Spleen (tissue), 11 donors: ENCODE measurements around the gene ALDH1A3. TPM values are rescaled to one million over a fixed set of nuclear protein-coding genes. Genes with fewer than 3 reads are reported as not detected.

Source experiments
- DNase-seq: peaks from one replicate; pipeline ENCODE4 v3.0.0-alpha.2; 2020
- H3K27ac ChIP-seq, 8 donors: fragments of 200-600 bp; sonication (generic) in 7 of 8; 1 replicate in 4 of 8; 2 replicates in 4 of 8; pipeline versions ENCODE4 v1.5.0 to v1.8.0; 2016 to 2021; ENCODE audit warnings: inconsistent platforms in 4 of 8, mild to moderate bottlenecking in 4 of 8, moderate library complexity in 1 of 8
- H3K27me3 ChIP-seq, 7 donors: fragments of 200-600 bp; sonication (generic) in 6 of 7; replicated peaks in 1 of 7; 1 replicate in 4 of 7; 2 replicates in 3 of 7; pipeline versions ENCODE4 v1.5.0 to v1.8.0; 2016 to 2021; ENCODE audit warnings: inconsistent platforms in 3 of 7, mild to moderate bottlenecking in 1 of 7
- H3K36me3 ChIP-seq, 6 donors: fragments of 200-600 bp; sonication (generic) in 5 of 6; 1 replicate in 4 of 6; 2 replicates in 2 of 6; pipeline versions ENCODE4 v1.5.0 to v1.8.0; 2016 to 2021; ENCODE audit warnings: inconsistent platforms in 2 of 6
- H3K4me1 ChIP-seq, 6 donors: fragments of 200-600 bp; sonication (generic) in 5 of 6; 1 replicate in 3 of 6; 2 replicates in 3 of 6; pipeline versions ENCODE4 v1.5.0 to v1.8.0; 2016 to 2021; ENCODE audit warnings: inconsistent platforms in 3 of 6
- H3K4me3 ChIP-seq, 8 donors: fragments of 200-600 bp; sonication (generic) in 7 of 8; 1 replicate in 4 of 8; 2 replicates in 4 of 8; pipeline versions ENCODE4 v1.5.0 to v1.8.0; 2016 to 2021; ENCODE audit warnings: inconsistent platforms in 4 of 8, mild to moderate bottlenecking in 4 of 8, moderate library complexity in 2 of 8
- H3K9me3 ChIP-seq, 8 donors: fragments of 200-600 bp; sonication (generic) in 7 of 8; 1 replicate in 4 of 8; 2 replicates in 4 of 8; pipeline versions ENCODE4 v1.5.0 to v1.8.0; 2016 to 2021; ENCODE audit warnings: inconsistent platforms in 4 of 8
- POLR2A ChIP-seq, 3 donors: fragments of 450-650 bp; IDR thresholded peaks; one replicate each; pipeline ENCODE4 v1.5.1; 2017; ENCODE audit warnings: antibody characterized with exemption in 3 of 3, mild to moderate bottlenecking in 1 of 3
- POLR2AphosphoS5 ChIP-seq, 3 donors: sonication (generic); formaldehyde crosslinking; IDR thresholded peaks; one replicate each; pipeline ENCODE4 v1.5.1; 2017; ENCODE audit warnings: antibody characterized with exemption in 3 of 3
- WGBS, 5 donors: extraction: QIAGEN DNeasy Blood & Tissue Kit in 3 of 5; methylation state at CpG; one replicate each; pipeline versions ENCODE4 v1.1.5 to v1.1.7; 2013 to 2018; 5-methylcytosine and 5-hydroxymethylcytosine counted together
- intact Hi-C: fragments of 100-400 bp; cut with DNase I; formaldehyde crosslinking; loops from one replicate; pipeline ENCODE4 v1.15.0; 2023; ENCODE audit warnings: low total_unique reads
- polyA plus RNA-seq, 3 donors: library from polyadenylated mRNA; stranded (reverse); fragments of 200-250 nt; gene quantifications; one replicate each; pipeline ENCODE4 v1.2.1, GENCODE V29; 2013
- total RNA-seq, 7 donors: library from RNA; depleted of rRNA in 3 of 7; stranded (reverse); fragments of >200 nt in 3 of 7; fragmentation: NEBNext Ultra II Directional in 4 of 7; extraction: Animal tissue kit (Norgen Biotek cat#: 25700) in 4 of 7; gene quantifications; one replicate each; pipeline versions ENCODE4 v1.1.0 to v1.2.1, GENCODE V29; 2016 to 2021
- TF ChIP-seq, protein P1 (sequence below), 11 experiments: fragments of 200-600 bp in 7 of 11; fragments of 450-650 bp in 4 of 11; sonication (generic) in 4 of 11; IDR thresholded peaks in 8 of 11; conservative IDR thresholded peaks in 3 of 11; 1 replicate in 7 of 11; 2 replicates in 4 of 11; pipeline versions ENCODE4 v1.4.0 to v1.8.0; 2016 to 2021; ENCODE audit warnings: antibody characterized with exemption in 11 of 11, inconsistent platforms in 4 of 11, mild to moderate bottlenecking in 1 of 11
- donor health status: healthy with polysubstance abuse.
- donor health status: DM: no; HTN: no; CAD: no; lungs with moderate emphysema.
- donor health status: DM: no; HTN: no; CAD: no.
- donor health status: Bipolar disorder and iron deficiency.
- donor health status: healthy.
- donor health status: DM: no; HTN: no; CAD: no.
- donor health status: DM: yes; HTN: yes; CAD: no.

Gene ALDH1A3
- total and polyA plus RNA-seq, 10 donors: 0.94 to 22.3 (median 4.6) TPM

DNA sequence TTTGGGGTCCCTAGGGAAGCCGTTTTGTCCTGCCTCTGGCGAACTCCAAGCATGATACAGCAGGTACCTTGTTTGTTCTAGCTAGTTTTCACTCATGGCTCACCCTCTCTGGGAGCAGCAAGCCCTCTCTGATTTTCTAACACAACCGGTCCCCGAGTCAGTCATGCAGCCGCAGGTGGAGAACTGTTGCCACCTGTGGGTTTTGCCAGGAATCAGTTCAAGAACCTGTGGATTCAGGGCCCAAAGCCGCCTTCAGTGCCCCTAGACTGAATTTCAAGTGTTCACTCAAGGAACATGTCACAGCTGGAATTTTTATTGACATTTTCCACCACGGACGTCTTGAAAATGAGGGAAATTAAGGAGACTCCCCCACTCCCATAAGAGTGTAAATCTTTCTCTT, 26.2 kb downstream of the ALDH1A3 start:
- H3K27ac ChIP-seq: no peak overlapping the region
- H3K4me3 ChIP-seq: no peak overlapping the region
- H3K4me1 ChIP-seq: peaks cover 0 to 24% (median 22%) of the 10 kb centered on the region in 6 donors
- peaks cover 0 to 1% (median 0%) of the 10 kb centered on the region in 7 donors for H3K27me3 ChIP-seq
- intact Hi-C loops: no loop called here
- no peaks in the 10 kb centered on the region for H3K36me3 ChIP-seq
- TF ChIP-seq, protein P1, sequence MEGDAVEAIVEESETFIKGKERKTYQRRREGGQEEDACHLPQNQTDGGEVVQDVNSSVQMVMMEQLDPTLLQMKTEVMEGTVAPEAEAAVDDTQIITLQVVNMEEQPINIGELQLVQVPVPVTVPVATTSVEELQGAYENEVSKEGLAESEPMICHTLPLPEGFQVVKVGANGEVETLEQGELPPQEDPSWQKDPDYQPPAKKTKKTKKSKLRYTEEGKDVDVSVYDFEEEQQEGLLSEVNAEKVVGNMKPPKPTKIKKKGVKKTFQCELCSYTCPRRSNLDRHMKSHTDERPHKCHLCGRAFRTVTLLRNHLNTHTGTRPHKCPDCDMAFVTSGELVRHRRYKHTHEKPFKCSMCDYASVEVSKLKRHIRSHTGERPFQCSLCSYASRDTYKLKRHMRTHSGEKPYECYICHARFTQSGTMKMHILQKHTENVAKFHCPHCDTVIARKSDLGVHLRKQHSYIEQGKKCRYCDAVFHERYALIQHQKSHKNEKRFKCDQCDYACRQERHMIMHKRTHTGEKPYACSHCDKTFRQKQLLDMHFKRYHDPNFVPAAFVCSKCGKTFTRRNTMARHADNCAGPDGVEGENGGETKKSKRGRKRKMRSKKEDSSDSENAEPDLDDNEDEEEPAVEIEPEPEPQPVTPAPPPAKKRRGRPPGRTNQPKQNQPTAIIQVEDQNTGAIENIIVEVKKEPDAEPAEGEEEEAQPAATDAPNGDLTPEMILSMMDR (IDR thresholded peaks at IDR 0.05 in 8 of 11, conservative IDR thresholded peaks at IDR 0.05 in 3 of 11): no peak
- TF ChIP-seq POLR2A (IDR thresholded peaks at IDR 0.05) (no peak), POLR2AphosphoS5 (IDR thresholded peaks at IDR 0.05) (no peak)
- DNase-seq: no peak
- 79 to 85% (median 85%) methylated on average over 8 of the region's 8 CpGs for WGBS, 5 donors
- H3K9me3 ChIP-seq: no peaks in the 10 kb centered on the region

DNA sequence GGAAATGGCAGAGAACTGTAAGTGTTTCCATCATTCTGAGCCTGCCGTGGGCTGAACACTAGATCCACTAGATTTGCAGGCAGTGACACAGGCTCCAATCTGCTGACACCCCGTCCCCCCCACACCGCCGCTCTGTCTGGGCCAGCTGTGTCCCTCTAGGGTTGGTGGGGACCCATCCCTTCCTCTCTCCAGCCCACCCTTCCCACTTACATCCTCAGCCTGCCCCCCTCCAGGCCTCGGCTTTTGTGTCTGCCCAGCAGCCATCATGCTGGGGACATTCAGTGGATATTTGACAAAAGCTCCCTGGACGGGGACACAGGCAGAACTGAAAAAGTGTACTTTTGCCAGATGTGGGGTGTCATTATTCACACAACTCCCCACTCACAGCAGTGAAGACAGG, 28.8 kb downstream of the ALDH1A3 start:
- H3K27ac ChIP-seq: no peak overlapping the region
- H3K9me3 ChIP-seq: peaks cover 0 to 4% (median 0%) of the 10 kb centered on the region in 8 donors
- WGBS, 5 donors: 78 to 98% (median 83%) methylated on average over 6 of the region's 6 CpGs
- peaks cover 0 to 5% (median 0%) of the 10 kb centered on the region in 7 donors for H3K27me3 ChIP-seq
- no peaks in the 10 kb centered on the region for H3K36me3 ChIP-seq
- intact Hi-C loops: no loop called here
- H3K4me1 ChIP-seq: peaks cover 0 to 3% (median 0%) of the 10 kb centered on the region in 6 donors
- no peak for DNase-seq
- TF ChIP-seq, protein P1 (IDR thresholded peaks at IDR 0.05 in 8 of 11, conservative IDR thresholded peaks at IDR 0.05 in 3 of 11): no peak
- TF ChIP-seq POLR2AphosphoS5 (IDR thresholded peaks at IDR 0.05) (no peak), POLR2A (IDR thresholded peaks at IDR 0.05) (no peak)
- H3K4me3 ChIP-seq: no peak overlapping the region

DNA sequence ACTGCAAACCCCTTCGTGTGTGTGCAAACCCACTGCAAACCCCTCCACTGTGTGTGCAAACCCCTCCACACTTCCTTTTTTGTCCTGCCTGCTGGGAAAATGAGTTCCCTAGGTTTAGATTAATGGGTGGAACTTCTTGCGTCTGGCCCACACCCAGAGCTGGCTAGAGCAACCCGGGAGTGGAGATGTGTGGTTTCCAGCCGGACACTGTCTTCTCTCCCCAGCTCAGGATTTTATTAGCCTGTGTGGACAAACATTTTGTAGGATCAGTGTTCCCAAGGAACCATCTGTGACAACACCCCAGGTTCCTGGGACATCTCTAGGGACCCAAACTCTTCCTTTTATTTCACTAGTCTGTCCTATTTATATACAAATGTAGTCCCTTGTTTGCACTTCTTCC, 29.9 kb downstream of the ALDH1A3 start:
- H3K4me1 ChIP-seq: peaks cover 0 to 4% (median 0%) of the 10 kb centered on the region in 6 donors
- no peak for DNase-seq
- TF ChIP-seq POLR2A (IDR thresholded peaks at IDR 0.05) (no peak), POLR2AphosphoS5 (IDR thresholded peaks at IDR 0.05) (no peak)
- TF ChIP-seq, protein P1 (IDR thresholded peaks at IDR 0.05 in 8 of 11, conservative IDR thresholded peaks at IDR 0.05 in 3 of 11): no peak
- H3K4me3 ChIP-seq: no peak overlapping the region
- intact Hi-C loops: no loop called here
- H3K36me3 ChIP-seq: no peaks in the 10 kb centered on the region
- 77 to 94% (median 82%) methylated on average over 4 of the region's 4 CpGs for WGBS, 5 donors
- no peak overlapping the region for H3K27ac ChIP-seq
- H3K9me3 ChIP-seq: peaks cover 0 to 4% (median 0%) of the 10 kb centered on the region in 8 donors
- peaks cover 0 to 5% (median 0%) of the 10 kb centered on the region in 7 donors for H3K27me3 ChIP-seq

DNA sequence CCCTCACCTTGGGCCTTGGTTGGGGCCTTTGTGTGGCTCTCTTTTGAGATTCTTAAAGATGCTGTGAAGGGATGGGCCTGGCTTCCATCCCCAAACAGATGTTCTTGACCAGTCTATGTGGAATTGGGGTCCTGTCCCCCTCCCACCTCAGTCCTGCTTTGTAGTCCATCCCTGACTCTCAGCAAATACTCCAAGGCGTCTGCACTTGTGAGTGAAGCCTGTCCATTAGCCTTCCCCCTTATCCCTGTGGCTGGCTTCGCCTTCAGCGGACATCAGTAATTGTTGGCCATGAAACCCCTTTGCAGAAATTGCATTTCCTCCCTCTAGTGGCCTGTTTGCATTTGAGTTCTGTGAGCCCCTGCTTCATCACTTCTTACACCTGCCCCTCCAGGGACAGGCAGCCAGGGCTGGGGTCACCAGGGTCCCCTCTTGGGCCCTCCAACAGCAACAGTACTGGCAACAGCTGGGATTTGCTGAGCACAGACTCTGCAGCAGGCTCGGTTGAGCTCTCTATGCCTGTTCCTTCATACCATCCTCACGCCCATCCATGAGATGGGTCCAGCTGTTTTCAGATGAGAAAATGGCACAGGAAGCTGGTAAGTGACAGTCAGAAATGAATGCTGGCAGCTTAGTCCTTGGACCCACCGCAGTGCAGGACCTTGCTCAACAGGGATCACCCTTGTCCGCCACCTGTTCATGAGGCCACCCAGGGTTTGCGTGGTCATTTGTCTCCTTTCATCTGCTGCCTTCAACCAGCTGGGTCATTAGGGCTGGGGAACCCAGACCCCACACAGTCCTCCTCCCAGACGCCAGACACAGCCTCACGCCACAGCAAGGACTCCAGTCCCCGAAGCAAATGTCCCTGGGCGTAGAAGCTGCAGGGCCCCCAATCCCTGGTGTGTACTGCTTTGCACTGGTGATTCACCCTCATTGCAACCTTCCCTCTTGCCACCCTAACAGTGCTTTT, 30.6 kb downstream of the ALDH1A3 start:
- no peak for DNase-seq
- intact Hi-C loops: no loop called here

More for the DNA sequence above, 30.6 kb downstream of the ALDH1A3 start:
- H3K4me3 ChIP-seq: no peak overlapping the region
- H3K4me1 ChIP-seq: peaks cover 0 to 11% (median 0%) of the 10 kb centered on the region in 6 donors
- H3K27me3 ChIP-seq: peaks cover 0 to 5% (median 0%) of the 10 kb centered on the region in 7 donors
- WGBS, 5 donors: 74 to 94% (median 85%) methylated on average over 8 to 12 of the region's 12 CpGs
- peaks cover 0 to 4% (median 0%) of the 10 kb centered on the region in 8 donors for H3K9me3 ChIP-seq
- H3K36me3 ChIP-seq: no peaks in the 10 kb centered on the region
- TF ChIP-seq, protein P1 (IDR thresholded peaks at IDR 0.05 in 8 of 11, conservative IDR thresholded peaks at IDR 0.05 in 3 of 11): peak in 1 of 11 experiments; percentile 13
- TF ChIP-seq POLR2AphosphoS5 (IDR thresholded peaks at IDR 0.05) (no peak), POLR2A (IDR thresholded peaks at IDR 0.05) (no peak)
- no peak overlapping the region for H3K27ac ChIP-seq
